Tibial nerve (tissue), 4 donors: Measurements from ENCODE around the gene COX11.

Experiments
- CTCF ChIP-seq, 5 experiments: fragments of 200-600 bp in 3 of 5; fragments of 450-650 bp in 2 of 5; sonication (generic) in 3 of 5; IDR thresholded peaks; one replicate each; pipeline ENCODE4 v1.5.1; 2016 to 2019; ENCODE audit warnings: antibody characterized with exemption in 5 of 5, mild to moderate bottlenecking in 3 of 5, moderate library complexity in 2 of 5
- EP300 ChIP-seq, 2 donors: sonication (generic); formaldehyde crosslinking; IDR thresholded peaks; one replicate each; pipeline ENCODE4 v1.6.1; 2017; ENCODE audit warnings: antibody characterized with exemption in 2 of 2, mild to moderate bottlenecking in 1 of 2
- POLR2A ChIP-seq, 2 donors: fragments of 450-650 bp; IDR thresholded peaks; one replicate each; pipeline ENCODE4 v1.6.1; 2017; ENCODE audit warnings: antibody characterized with exemption in 2 of 2, mild to moderate bottlenecking in 2 of 2, moderate library complexity in 2 of 2

GRCh38 chr17:54985476-54985875, 17.0 kb upstream of the COX11 start:
- TF ChIP-seq CTCF (IDR thresholded peaks at IDR 0.05) (no peak), POLR2A (IDR thresholded peaks at IDR 0.05) (no peak), EP300 (IDR thresholded peaks at IDR 0.05) (no peak)
